MCF 10A (cell line): ENCODE data around the gene USF1. TPM values are rescaled to one million over a fixed set of nuclear protein-coding genes. Genes with fewer than 3 reads are reported as not detected.

Experiments used
- BruUV-seq: library from RNA; stranded (reverse); fragments of 400-500 nt; replicated peaks from 2 replicates; lab custom pipeline; 2021; lab: Mats Ljungman, UMichigan
- CTCF ChIA-PET: fragments of 300-600 bp; sonication (Branson Sonifier 250); formaldehyde crosslinking; extraction: SDS; loops from one replicate; lab custom pipeline; 2021; ENCODE audit warnings: antibody characterized with exemption, inconsistent platforms; lab: Yijun Ruan, JAX
- POLR2A ChIA-PET: fragments of 300-600, 350-650 bp; sonication (Branson Sonifier 250); formaldehyde crosslinking; extraction: SDS; loops from one replicate; lab custom pipeline; 2020; ENCODE audit warnings: antibody characterized with exemption, inconsistent platforms; lab: Yijun Ruan, JAX
- DNase-seq: peaks from one replicate; pipeline ENCODE4 v3.0.0-alpha.2; 2018; ENCODE audit not compliant: unreplicated experiment
- H3K27ac Mint-ChIP-seq: one replicate; pipeline ENCODE4 v1.8.0; 2022; ENCODE audit warnings: mild to moderate bottlenecking, low read depth, mixed read lengths; ENCODE audit not compliant: unreplicated experiment
- H3K27me3 Mint-ChIP-seq: one replicate; pipeline ENCODE4 v1.8.0; 2022; ENCODE audit warnings: mixed read lengths; ENCODE audit not compliant: insufficient read depth, unreplicated experiment
- H3K36me3 Mint-ChIP-seq: one replicate; pipeline ENCODE4 v1.8.0; 2022; ENCODE audit warnings: mild to moderate bottlenecking, moderate library complexity, mixed read lengths; ENCODE audit not compliant: insufficient read depth, unreplicated experiment
- H3K4me1 Mint-ChIP-seq: one replicate; pipeline ENCODE4 v1.8.0; 2022; ENCODE audit warnings: mixed read lengths; ENCODE audit not compliant: insufficient read depth, unreplicated experiment
- H3K4me3 Mint-ChIP-seq: one replicate; pipeline ENCODE4 v1.8.0; 2022; ENCODE audit warnings: mild to moderate bottlenecking, moderate library complexity, mixed read lengths; ENCODE audit not compliant: unreplicated experiment
- H3K9me3 Mint-ChIP-seq: one replicate; pipeline ENCODE4 v1.8.0; 2022; ENCODE audit warnings: mixed read lengths; ENCODE audit not compliant: unreplicated experiment
- intact Hi-C: fragments of 100-400 bp; cut with micrococcal nuclease; formaldehyde crosslinking; loops from 2 replicates; pipeline ENCODE4 v1.14.1; 2022
- total RNA-seq: library from RNA; stranded (reverse); gene quantifications from 2 replicates; pipeline ENCODE4 v1.2.3, GENCODE V29; 2022
- TF ChIP-seq, protein P1 (sequence below): fragments of 200-600 bp; IDR thresholded peaks from one replicate; pipeline ENCODE4 v1.8.0; 2022; ENCODE audit warnings: antibody characterized with exemption, mild to moderate bottlenecking; ENCODE audit not compliant: unreplicated experiment

USF1 gene
- total RNA-seq, 1 experiment from 2014 or later = 48.8 TPM

DNA sequence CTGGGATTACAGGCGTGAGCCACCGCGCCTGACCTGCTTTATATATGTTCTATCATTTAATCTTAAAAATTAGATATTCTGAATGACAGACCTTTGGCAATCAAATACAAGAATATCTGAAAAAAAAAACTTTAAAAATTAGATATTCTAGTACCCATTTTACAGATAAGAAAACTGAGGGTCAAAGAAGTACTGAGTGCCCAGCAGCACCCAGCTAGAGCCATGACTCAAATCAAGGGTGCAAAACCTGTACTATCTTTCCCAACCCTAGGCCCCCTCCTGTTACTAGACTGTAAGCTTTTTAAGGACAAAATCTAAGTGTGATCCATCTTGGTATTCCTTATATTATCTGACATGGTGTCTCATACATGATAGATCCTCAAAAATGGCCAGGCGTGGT lies 15.6 kb upstream of the USF1 start:
- no TSS peak for BruUV-seq

DNA sequence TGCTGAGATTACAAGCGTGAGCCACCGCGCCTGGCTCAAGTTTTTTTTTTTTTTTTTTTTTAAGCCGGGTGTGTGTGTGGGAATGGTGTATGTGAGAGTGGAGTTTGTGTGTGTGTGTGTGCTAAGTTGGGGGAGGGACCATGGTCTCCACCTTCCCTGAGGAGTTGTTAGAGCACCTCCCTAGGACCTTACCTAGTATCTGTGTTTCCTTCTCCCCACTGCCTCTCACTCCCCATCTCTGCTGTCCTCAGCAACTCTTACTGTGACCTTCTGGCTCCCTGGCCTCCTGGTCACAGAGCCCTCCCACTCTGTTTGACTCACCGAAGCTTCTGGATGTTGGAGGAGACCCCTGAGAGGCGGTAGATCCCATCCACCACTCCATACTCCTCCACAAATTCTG lies 13.5 kb upstream of the USF1 start:
- Mint-ChIP-seq H3K36me3 (no peaks in the 10 kb centered on the region), H3K27me3 (no peaks in the 10 kb centered on the region), H3K4me3 (no peak overlapping the region), H3K4me1 (no peaks in the 10 kb centered on the region), H3K27ac (no peak overlapping the region), H3K9me3 (no peaks in the 10 kb centered on the region)
- ChIA-PET POLR2A (interaction anchor here (6.3 kb wide), 1 partner anchor 13 kb away, joined by 37 read pairs; the partner anchor contains the start of gene USF1), CTCF (interaction anchor here (0.6 to 2.0 kb wide), 7 partner anchors 11 to 249 kb away, joined by 3 to 8 read pairs (median 5); no protein-coding TSS in a partner anchor)
- TF ChIP-seq, protein P1, sequence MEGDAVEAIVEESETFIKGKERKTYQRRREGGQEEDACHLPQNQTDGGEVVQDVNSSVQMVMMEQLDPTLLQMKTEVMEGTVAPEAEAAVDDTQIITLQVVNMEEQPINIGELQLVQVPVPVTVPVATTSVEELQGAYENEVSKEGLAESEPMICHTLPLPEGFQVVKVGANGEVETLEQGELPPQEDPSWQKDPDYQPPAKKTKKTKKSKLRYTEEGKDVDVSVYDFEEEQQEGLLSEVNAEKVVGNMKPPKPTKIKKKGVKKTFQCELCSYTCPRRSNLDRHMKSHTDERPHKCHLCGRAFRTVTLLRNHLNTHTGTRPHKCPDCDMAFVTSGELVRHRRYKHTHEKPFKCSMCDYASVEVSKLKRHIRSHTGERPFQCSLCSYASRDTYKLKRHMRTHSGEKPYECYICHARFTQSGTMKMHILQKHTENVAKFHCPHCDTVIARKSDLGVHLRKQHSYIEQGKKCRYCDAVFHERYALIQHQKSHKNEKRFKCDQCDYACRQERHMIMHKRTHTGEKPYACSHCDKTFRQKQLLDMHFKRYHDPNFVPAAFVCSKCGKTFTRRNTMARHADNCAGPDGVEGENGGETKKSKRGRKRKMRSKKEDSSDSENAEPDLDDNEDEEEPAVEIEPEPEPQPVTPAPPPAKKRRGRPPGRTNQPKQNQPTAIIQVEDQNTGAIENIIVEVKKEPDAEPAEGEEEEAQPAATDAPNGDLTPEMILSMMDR = no peak
- no TSS peak for BruUV-seq
- intact Hi-C loops = no loop called here
- DNase-seq = no peak

More for the DNA sequence above, 15.6 kb upstream of the USF1 start:
- Mint-ChIP-seq H3K9me3 (no peaks in the 10 kb centered on the region), H3K4me3 (no peak overlapping the region), H3K27me3 (no peaks in the 10 kb centered on the region), H3K36me3 (no peaks in the 10 kb centered on the region), H3K27ac (no peak overlapping the region), H3K4me1 (no peaks in the 10 kb centered on the region)
- ChIA-PET CTCF (interaction anchor here (0.6 to 2.1 kb wide), 9 partner anchors 10 to 336 kb away, joined by 3 to 8 read pairs (median 4); partner anchors contain the start of gene USF1), POLR2A (interaction anchor here (1.5 to 6.3 kb wide), 2 partner anchors 12 to 15 kb away, joined by 5 to 37 read pairs; partner anchors contain the start of gene USF1)
- no peak for DNase-seq
- TF ChIP-seq, protein P1 = no peak
- intact Hi-C loops = no loop called here

DNA sequence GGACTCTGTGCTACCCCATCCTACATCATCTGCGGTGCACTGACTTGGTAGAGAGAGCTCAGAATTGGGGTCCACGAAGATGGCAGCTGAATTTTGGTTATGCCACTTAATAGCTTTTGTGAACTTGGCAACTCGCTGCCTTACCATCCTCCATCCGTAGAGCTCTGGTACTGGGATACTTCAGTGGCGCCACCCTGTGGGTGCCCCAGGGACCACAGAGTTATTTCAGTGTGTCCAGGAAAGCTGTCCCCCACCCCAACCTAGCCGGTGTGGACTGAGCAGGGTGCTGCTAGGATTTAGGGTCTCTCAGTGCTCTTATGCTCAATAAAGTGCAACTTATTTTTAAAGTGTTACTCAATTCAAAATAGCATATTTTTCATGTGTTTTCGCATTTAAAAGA lies 9.0 kb upstream of the USF1 start:
- intact Hi-C loops = no loop called here
- POLR2A ChIA-PET = interaction anchor here (1.2 to 2.5 kb wide), 3 partner anchors 9 to 19 kb away, joined by 3 to 20 read pairs (median 7); partner anchors contain the start of gene USF1
- Mint-ChIP-seq H3K27ac (no peak overlapping the region), H3K36me3 (no peaks in the 10 kb centered on the region), H3K27me3 (no peaks in the 10 kb centered on the region), H3K9me3 (no peaks in the 10 kb centered on the region), H3K4me1 (no peaks in the 10 kb centered on the region), H3K4me3 (no peak overlapping the region)
- CTCF ChIA-PET = interaction anchor here (0.6 to 1.8 kb wide), 5 partner anchors 9 to 379 kb away, joined by 3 to 5 read pairs (median 3); partner anchors contain the start of gene USF1
- no TSS peak for BruUV-seq
- TF ChIP-seq, protein P1 = no peak
- DNase-seq = no peak

DNA sequence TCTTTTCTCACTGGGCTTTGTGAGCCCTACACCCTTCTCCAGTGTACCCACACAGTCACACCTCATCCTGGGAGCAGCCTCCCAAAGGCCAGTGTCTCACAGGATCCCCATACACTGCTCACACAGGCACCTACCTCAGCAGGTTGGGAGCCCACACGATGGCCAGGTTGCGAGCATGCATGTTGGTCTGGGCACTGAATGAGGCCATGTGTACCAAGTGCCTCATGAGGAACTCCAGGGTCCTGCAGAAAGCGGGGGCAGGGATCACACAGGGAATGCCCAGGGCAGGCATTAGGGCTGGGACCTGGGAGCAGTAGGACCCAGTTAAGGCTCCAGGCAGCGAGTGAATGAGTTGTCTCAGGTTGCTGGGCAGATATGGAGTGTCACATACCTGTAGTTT lies 8.5 kb upstream of the USF1 start:
- ChIA-PET POLR2A (interaction anchor here (1.2 to 2.5 kb wide), 4 partner anchors 9 to 33 kb away, joined by 3 to 20 read pairs (median 6); partner anchors contain the start of genes F11R and USF1), CTCF (interaction anchor here (0.5 to 1.8 kb wide), 4 partner anchors 8 to 95 kb away, joined by 3 to 5 read pairs (median 4); partner anchors contain the start of gene USF1)
- H3K9me3 Mint-ChIP-seq = no peaks in the 10 kb centered on the region
- H3K36me3 Mint-ChIP-seq = no peaks in the 10 kb centered on the region
- TF ChIP-seq, protein P1 = no peak
- H3K27ac Mint-ChIP-seq = no peak overlapping the region
- H3K4me1 Mint-ChIP-seq = no peaks in the 10 kb centered on the region
- no peak overlapping the region for H3K4me3 Mint-ChIP-seq
- BruUV-seq = no TSS peak
- intact Hi-C loops = no loop called here
- no peak for DNase-seq
- no peaks in the 10 kb centered on the region for H3K27me3 Mint-ChIP-seq
